Measurements from ENCODE around the gene PDF. TPM values are rescaled to one million over a fixed set of nuclear protein-coding genes. Genes with fewer than 3 reads are reported as not detected.

PDF gene
- total and polyA plus RNA-seq, 2 of the 13 experiments (the other 11 are each of a cell fraction or from before 2014, with no cell fraction given): 12.4 to 48.8 TPM

GRCh38 chr16:69326172-69326873, 4.1 kb downstream of the PDF start (continued):
- TF ChIP-seq ZUFSP (CRISPR knock-in tag; IDR thresholded peaks at IDR 0.05; ENCODE audit: borderline replicate concordance): no peak
- no peak for TF ChIP-seq HIC2 (CRISPR knock-in tag; IDR thresholded peaks at IDR 0.05; ENCODE audit: low read depth)
- peak; percentile 38 to 61; a peak in 2 of 4 replicates for TF ChIP-seq NR2F1 (CRISPR knock-in tag; IDR thresholded peaks at IDR 0.05)
- no peak for TF ChIP-seq ZNF720 (CRISPR knock-in tag; IDR thresholded peaks at IDR 0.05)
- TF ChIP-seq ZNF7 (CRISPR knock-in tag; IDR thresholded peaks at IDR 0.05): no peak
- no peak for TF ChIP-seq ZNF639 (CRISPR knock-in tag; conservative IDR thresholded peaks at IDR 0.05)
- no peak for TF ChIP-seq ZNF503 (CRISPR knock-in tag; IDR thresholded peaks at IDR 0.05)
- TF ChIP-seq MTERF4 (CRISPR knock-in tag; IDR thresholded peaks at IDR 0.05): peak; percentile 65; the same call in 1 of the 2 replicates
- 0 out of 2 replicates have a peak, but pooled peaks have one; percentile 1 for TF ChIP-seq PATZ1 (CRISPR knock-in tag; IDR thresholded peaks at IDR 0.05)
- TF ChIP-seq ZNF331 (CRISPR knock-in tag; IDR thresholded peaks at IDR 0.05): peak; percentile 89; the same call in 1 of the 2 replicates
- TF ChIP-seq IKZF1 (IDR thresholded peaks at IDR 0.05): no peak
- no peak; the same call in 1 of the 2 replicates for TF ChIP-seq SIX1 (CRISPR knock-in tag; IDR thresholded peaks at IDR 0.05; ENCODE audit: borderline replicate concordance)
- no peak for TF ChIP-seq FOXM1 (CRISPR knock-in tag; IDR thresholded peaks at IDR 0.05)
- no peak for TF ChIP-seq ZBTB39 (CRISPR knock-in tag; IDR thresholded peaks at IDR 0.05)
- TF ChIP-seq EP300 (IDR thresholded peaks at IDR 0.05; ENCODE audit: low read depth in 2 of 2, low read length in 2 of 2): peak; percentile 33 to 40; a peak in 3 of 4 replicates
- no peak for TF ChIP-seq EP300 (CRISPR knock-in tag; IDR thresholded peaks at IDR 0.05; ENCODE audit: borderline replicate concordance)
